ENCODE data around the gene NAA40.

- TF ChIP-seq CTCF (IDR thresholded peaks at IDR 0.05; ENCODE audit: poor library complexity, severe bottlenecking) (no peak), MXI1 (conservative IDR thresholded peaks at IDR 0.05; ENCODE audit: poor library complexity, severe bottlenecking) (no peak), REST (IDR thresholded peaks at IDR 0.05; ENCODE audit: borderline replicate concordance) (no peak), EZH2 (IDR thresholded peaks at IDR 0.05; ENCODE audit: borderline replicate concordance, insufficient read depth, low read length, poor library complexity, severe bottlenecking) (no peak), EP300 (conservative IDR thresholded peaks at IDR 0.05; ENCODE audit: poor library complexity, severe bottlenecking) (no peak), SMC3 (conservative IDR thresholded peaks at IDR 0.05; ENCODE audit: poor library complexity) (no peak), POLR2AphosphoS5 (IDR thresholded peaks at IDR 0.05) (no peak), RAD21 (conservative IDR thresholded peaks at IDR 0.05) (no peak)
Observed at GRCh38 chr11:63889344-63889743, 49.5 kb upstream of the NAA40 start.
